Natural killer cell (primary cell): ENCODE measurements around the gene C22orf23. TPM values are rescaled to one million over a fixed set of nuclear protein-coding genes. Genes with fewer than 3 reads are reported as not detected.

Source experiments
- ATAC-seq, 3 donors: fragments of 150-1000 bp in 2 of 3; fragments of 200-7000 bp in 1 of 3; cut with Tn5 transposase; 1 replicate in 1 of 3; 2 replicates in 2 of 3; pipeline ENCODE4 v1.10.0; 2021; ENCODE audit warnings: mild to moderate bottlenecking in 2 of 3, moderate library complexity in 2 of 3
- DNase-seq, 2 donors: peaks; one replicate each; pipeline versions ENCODE4 v3.0.0 to v3.0.0-alpha.2; 2013 to 2021; ENCODE audit warnings: mixed read lengths in 1 of 2
- H3K27ac ChIP-seq: one replicate; pipeline ENCODE4 v1.5.1; 2013; ENCODE audit warnings: mild to moderate bottlenecking, low read length
- H3K27me3 ChIP-seq: one replicate; pipeline ENCODE4 v1.6.1; 2013; ENCODE audit warnings: low read length; ENCODE audit not compliant: control insufficient read depth, insufficient read depth
- H3K36me3 ChIP-seq: one replicate; pipeline ENCODE4 v1.6.1; 2013; ENCODE audit warnings: low read length; ENCODE audit not compliant: control insufficient read depth, insufficient read depth
- H3K4me1 ChIP-seq: one replicate; pipeline ENCODE4 v1.6.1; 2013; ENCODE audit warnings: low read length; ENCODE audit not compliant: control insufficient read depth, insufficient read depth
- H3K4me3 ChIP-seq: one replicate; pipeline ENCODE4 v1.5.1; 2013; ENCODE audit warnings: low read length
- H3K9me3 ChIP-seq: one replicate; pipeline ENCODE4 v1.6.1; 2013; ENCODE audit warnings: low read length; ENCODE audit not compliant: control insufficient read depth, insufficient read depth
- H3K27ac Mint-ChIP-seq, 2 donors: one replicate each; pipeline ENCODE4 v1.8.0; 2022; ENCODE audit warnings: mild to moderate bottlenecking in 2 of 2, mixed read lengths in 2 of 2, moderate library complexity in 1 of 2
- H3K27me3 Mint-ChIP-seq, 2 donors: one replicate each; pipeline ENCODE4 v1.8.0; 2022; ENCODE audit warnings: low read depth in 2 of 2, mixed read lengths in 2 of 2
- H3K36me3 Mint-ChIP-seq: one replicate; pipeline ENCODE4 v1.8.0; 2022; ENCODE audit warnings: mixed read lengths
- H3K4me1 Mint-ChIP-seq, 2 donors: one replicate each; pipeline ENCODE4 v1.8.0; 2022; ENCODE audit warnings: mixed read lengths in 2 of 2
- H3K4me3 Mint-ChIP-seq: one replicate; pipeline ENCODE4 v1.8.0; 2022; ENCODE audit warnings: mild to moderate bottlenecking, moderate library complexity, mixed read lengths
- H3K9me3 Mint-ChIP-seq, 2 donors: one replicate each; pipeline ENCODE4 v1.8.0; 2022; ENCODE audit warnings: mixed read lengths in 2 of 2
- WGBS: methylation state at CpG from one replicate; pipeline ENCODE4 v1.1.7; 2013; ENCODE audit warnings: missing lambda C conversion rate; ENCODE audit not compliant: insufficient coverage; 5-methylcytosine and 5-hydroxymethylcytosine counted together
- intact Hi-C: fragments of 100-400 bp; cut with micrococcal nuclease; formaldehyde crosslinking; loops from one replicate; pipeline ENCODE4 v1.14.2; 2022
- total RNA-seq, 4 donors: library from RNA; stranded (reverse); fragments of 120-200 nt in 1 of 4; gene quantifications; one replicate each; pipeline versions ENCODE4 v1.2.3 to v1.2.4, GENCODE V29; 2013 to 2022
- TF ChIP-seq, protein P1 (sequence below): fragments of 200-600 bp; IDR thresholded peaks from one replicate; pipeline ENCODE4 v1.8.0; 2022; ENCODE audit warnings: antibody characterized with exemption

C22orf23 gene
- total RNA-seq, 3 donors from 2014 or later (not counting 1 experiment from before 2014, with no cell fraction given), result not detected

DNA sequence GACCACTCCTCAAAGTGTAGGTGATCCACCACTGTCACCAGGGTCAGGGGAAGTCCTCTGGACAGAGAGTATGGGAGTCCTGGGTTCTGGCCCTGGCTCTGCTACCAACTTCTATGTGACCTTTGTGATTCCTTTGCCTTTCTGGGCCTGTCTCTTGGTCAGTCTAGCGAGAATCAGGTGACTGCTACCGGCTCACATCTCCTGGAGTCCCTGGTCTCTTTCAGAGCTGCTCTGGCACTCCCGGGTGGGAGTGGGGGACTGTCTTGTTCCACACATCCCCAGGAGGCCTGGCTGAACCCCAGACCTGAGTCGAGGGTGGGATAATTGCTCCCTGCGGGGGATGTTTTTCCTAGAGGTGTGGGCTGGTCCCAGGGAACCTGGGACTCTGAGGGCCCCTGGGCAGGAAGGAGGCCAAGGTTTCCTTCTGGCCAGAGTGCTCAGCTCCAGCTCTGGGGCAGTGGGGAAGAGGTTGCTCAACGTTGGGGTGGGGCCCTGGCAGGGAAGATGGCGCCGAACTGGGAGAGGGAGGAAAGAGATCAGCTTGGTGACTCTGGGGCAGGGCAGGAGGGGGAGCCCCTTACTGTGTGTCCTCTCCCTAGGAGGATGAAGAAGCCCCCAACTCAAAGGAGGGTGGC lies 28.9 kb upstream of the C22orf23 start:
- H3K4me1 Mint-ChIP-seq, result peaks cover 0 to 14% of the 10 kb centered on the region in 2 donors
- Histone ChIP-seq H3K9me3 (no peaks in the 10 kb centered on the region), H3K36me3 (peaks cover 4% of the 10 kb centered on the region), H3K4me1 (no peaks in the 10 kb centered on the region), H3K27me3 (no peaks in the 10 kb centered on the region), H3K27ac (no peak overlapping the region), H3K4me3 (no peak overlapping the region)
- H3K4me3 Mint-ChIP-seq, result no peak overlapping the region
- TF ChIP-seq, protein P1, sequence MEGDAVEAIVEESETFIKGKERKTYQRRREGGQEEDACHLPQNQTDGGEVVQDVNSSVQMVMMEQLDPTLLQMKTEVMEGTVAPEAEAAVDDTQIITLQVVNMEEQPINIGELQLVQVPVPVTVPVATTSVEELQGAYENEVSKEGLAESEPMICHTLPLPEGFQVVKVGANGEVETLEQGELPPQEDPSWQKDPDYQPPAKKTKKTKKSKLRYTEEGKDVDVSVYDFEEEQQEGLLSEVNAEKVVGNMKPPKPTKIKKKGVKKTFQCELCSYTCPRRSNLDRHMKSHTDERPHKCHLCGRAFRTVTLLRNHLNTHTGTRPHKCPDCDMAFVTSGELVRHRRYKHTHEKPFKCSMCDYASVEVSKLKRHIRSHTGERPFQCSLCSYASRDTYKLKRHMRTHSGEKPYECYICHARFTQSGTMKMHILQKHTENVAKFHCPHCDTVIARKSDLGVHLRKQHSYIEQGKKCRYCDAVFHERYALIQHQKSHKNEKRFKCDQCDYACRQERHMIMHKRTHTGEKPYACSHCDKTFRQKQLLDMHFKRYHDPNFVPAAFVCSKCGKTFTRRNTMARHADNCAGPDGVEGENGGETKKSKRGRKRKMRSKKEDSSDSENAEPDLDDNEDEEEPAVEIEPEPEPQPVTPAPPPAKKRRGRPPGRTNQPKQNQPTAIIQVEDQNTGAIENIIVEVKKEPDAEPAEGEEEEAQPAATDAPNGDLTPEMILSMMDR, result no peak
- 90% methylated on average over 8 of the region's 8 CpGs for WGBS
- ATAC-seq, result no peak
- H3K9me3 Mint-ChIP-seq, result no peaks in the 10 kb centered on the region
- no peaks in the 10 kb centered on the region for H3K36me3 Mint-ChIP-seq
- intact Hi-C loops, result no loop called here
- H3K27ac Mint-ChIP-seq, result peak overlapping the region in 1 of 2 donors; percentile 63
- no peaks in the 10 kb centered on the region for H3K27me3 Mint-ChIP-seq
- no peak for DNase-seq

DNA sequence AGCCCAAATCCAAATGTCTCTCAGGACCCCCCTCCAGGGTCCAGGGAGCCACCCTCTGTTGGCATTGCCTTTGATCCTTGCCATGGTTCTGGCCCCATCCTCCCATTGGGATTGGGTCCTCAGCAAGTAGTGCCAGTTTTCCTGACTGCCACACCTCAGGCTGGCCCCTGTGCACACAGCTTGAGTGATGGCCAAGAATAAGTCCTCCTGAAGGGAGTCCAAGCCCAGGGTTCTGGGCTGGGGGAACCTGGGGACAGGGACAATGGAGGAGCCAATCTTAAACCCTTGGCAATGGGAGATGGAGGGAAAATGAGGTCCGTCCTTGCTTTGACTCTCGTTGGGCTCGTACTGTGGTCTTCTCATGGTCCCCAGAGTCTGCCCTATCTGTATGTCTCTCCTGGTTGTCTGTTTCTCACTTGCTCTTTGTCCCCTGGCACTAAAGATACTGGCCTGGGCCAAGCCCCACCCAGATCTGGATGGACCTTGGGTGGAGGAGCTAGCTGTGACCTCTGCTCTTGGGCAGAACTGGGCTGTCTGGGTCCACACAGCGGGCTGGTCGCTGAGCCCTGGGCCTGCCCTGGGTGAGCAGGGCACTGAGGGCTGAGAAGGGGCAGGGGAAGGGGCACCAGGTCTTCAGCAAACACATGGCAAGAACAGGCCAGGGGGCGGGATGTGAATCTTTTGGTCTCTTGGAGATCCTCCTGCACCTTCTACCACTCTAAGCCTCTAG lies 28.0 kb upstream of the C22orf23 start:
- no peak overlapping the region for H3K27ac ChIP-seq

DNA sequence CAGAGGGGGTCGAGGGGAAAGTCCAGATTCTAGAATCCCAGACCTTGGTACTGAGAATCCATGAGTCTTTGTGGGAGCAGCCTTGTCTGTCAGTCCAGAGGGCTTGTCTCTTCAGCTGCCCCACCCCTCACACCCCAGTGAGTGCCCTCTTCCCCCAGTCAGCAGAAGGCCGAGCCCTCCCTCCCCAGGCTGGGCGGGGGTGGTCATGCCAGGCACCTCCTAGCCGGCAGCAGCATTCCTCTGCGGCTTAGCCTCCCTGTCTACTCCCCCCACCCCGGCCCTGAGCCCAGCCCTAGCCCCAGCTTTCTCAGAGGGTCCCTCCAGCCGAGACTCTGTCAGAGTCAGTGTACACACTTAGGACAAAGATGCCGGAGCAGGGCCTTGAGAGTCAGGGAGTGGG lies 26.4 kb upstream of the C22orf23 start:
- no peak overlapping the region for H3K4me3 ChIP-seq
- no peaks in the 10 kb centered on the region for H3K9me3 ChIP-seq
- H3K27me3 ChIP-seq, result no peaks in the 10 kb centered on the region
- WGBS, result 89% methylated on average over 8 of the region's 8 CpGs
- intact Hi-C loops, result no loop called here
- Mint-ChIP-seq H3K36me3 (no peaks in the 10 kb centered on the region), H3K4me1 (peaks cover 9 to 23% of the 10 kb centered on the region in 2 donors), H3K27ac (no peak overlapping the region), H3K27me3 (no peaks in the 10 kb centered on the region), H3K4me3 (no peak overlapping the region), H3K9me3 (no peaks in the 10 kb centered on the region)
- TF ChIP-seq, protein P1, result no peak
- no peaks in the 10 kb centered on the region for H3K4me1 ChIP-seq
- H3K36me3 ChIP-seq, result no peaks in the 10 kb centered on the region
- DNase-seq, result no peak
- no peak overlapping the region for H3K27ac ChIP-seq
- ATAC-seq, result no peak

More for the DNA sequence above, 28.0 kb upstream of the C22orf23 start:
- no peaks in the 10 kb centered on the region for H3K4me1 ChIP-seq
- ATAC-seq, result no peak
- TF ChIP-seq, protein P1, result no peak
- H3K27me3 ChIP-seq, result no peaks in the 10 kb centered on the region
- Mint-ChIP-seq H3K27ac (peak overlapping the region in 1 of 2 donors; percentile 63), H3K36me3 (no peaks in the 10 kb centered on the region), H3K9me3 (no peaks in the 10 kb centered on the region), H3K27me3 (no peaks in the 10 kb centered on the region), H3K4me3 (no peak overlapping the region), H3K4me1 (peaks cover 0 to 14% of the 10 kb centered on the region in 2 donors)
- no peak for DNase-seq
- intact Hi-C loops, result no loop called here
- no peaks in the 10 kb centered on the region for H3K9me3 ChIP-seq
- H3K4me3 ChIP-seq, result no peak overlapping the region
- WGBS, result 100% methylated on average over 6 of the region's 6 CpGs
- no peaks in the 10 kb centered on the region for H3K36me3 ChIP-seq
